Measurements from ENCODE around the gene PEX13. TPM values are rescaled to one million over a fixed set of nuclear protein-coding genes. Genes with fewer than 3 reads are reported as not detected.

Gene PEX13
- total and polyA plus RNA-seq, 2 of the 4 experiments (the other 2 are of a cell fraction) = 12.1 to 34.8 TPM

- TF ChIP-seq SMC3 (IDR thresholded peaks at IDR 0.05; ENCODE audit: low read depth, low read length) (no peak), MAFK (IDR thresholded peaks at IDR 0.05; ENCODE audit: low read depth, low read length) (0 out of 2 replicates have a peak, but pooled peaks have one; percentile 16), CHD1 (IDR thresholded peaks at IDR 0.05; ENCODE audit: low read depth, low read length) (no peak), FOS (IDR thresholded peaks at IDR 0.05; ENCODE audit: low read depth, low read length) (no peak), MXI1 (IDR thresholded peaks at IDR 0.05; ENCODE audit: borderline replicate concordance, low read depth, low read length) (no peak), RCOR1 (IDR thresholded peaks at IDR 0.05; ENCODE audit: insufficient replicate concordance, low read length) (no peak), RAD21 (IDR thresholded peaks at IDR 0.05; ENCODE audit: low read length) (no peak)
Measured at GRCh38 chr2:61017556-61018317, at the start of gene PEX13, which contains the start of gene PUS10 (continued).
